Neuronal stem cell (in vitro differentiated cells): ENCODE results near the gene RNF13.

Source experiments
- DNase-seq: peaks from one replicate; pipeline ENCODE4 v3.0.0-alpha.2; 2013; ENCODE audit warnings: low spot score
- H2AFZ ChIP-seq: one replicate; pipeline ENCODE4 v1.6.1; 2013; ENCODE audit warnings: mild to moderate bottlenecking, low read length, inconsistent platforms
- H2AK5ac ChIP-seq: 2 replicates; pipeline ENCODE4 v1.6.1; 2013; ENCODE audit warnings: low read depth, mild to moderate bottlenecking, inconsistent platforms, low read length, moderate library complexity, mixed read lengths
- H2BK120ac ChIP-seq: 2 replicates; pipeline ENCODE4 v1.6.1; 2013; ENCODE audit warnings: low read depth, mild to moderate bottlenecking, inconsistent platforms, low read length, moderate library complexity, mixed read lengths
- H2BK12ac ChIP-seq: one replicate; pipeline ENCODE4 v1.6.1; 2013; ENCODE audit warnings: low read length, inconsistent platforms
- H2BK15ac ChIP-seq: 2 replicates; pipeline ENCODE4 v1.6.1; 2013; ENCODE audit warnings: mild to moderate bottlenecking, low read length, inconsistent platforms, mixed read lengths
- H2BK5ac ChIP-seq: one replicate; pipeline ENCODE4 v1.6.1; 2013; ENCODE audit warnings: inconsistent platforms, mild to moderate bottlenecking, low read length, moderate library complexity
- H3K14ac ChIP-seq: one replicate; pipeline ENCODE4 v1.6.1; 2013; ENCODE audit warnings: low read length, inconsistent platforms
- H3K18ac ChIP-seq: 2 replicates; pipeline ENCODE4 v1.6.1; 2013; ENCODE audit warnings: low read length, inconsistent platforms
- H3K23ac ChIP-seq: 2 replicates; pipeline ENCODE4 v1.6.1; 2013; ENCODE audit warnings: low read depth, mild to moderate bottlenecking, mixed read lengths, low read length, inconsistent platforms; ENCODE audit not compliant: poor library complexity
- H3K27ac ChIP-seq: replicated peaks from 3 replicates; pipeline ENCODE4 v1.5.1; 2013; ENCODE audit warnings: low read length, inconsistent platforms
- H3K27me3 ChIP-seq, 3 experiments: 2 replicates each; pipeline ENCODE4 v1.6.1; 2013; ENCODE audit warnings: low read length in 3 of 3, mild to moderate bottlenecking in 2 of 3, inconsistent platforms in 1 of 3, low read depth in 1 of 3, mixed read lengths in 1 of 3, moderate library complexity in 1 of 3; ENCODE audit not compliant: control insufficient read depth in 3 of 3, insufficient read depth in 3 of 3
- H3K36me3 ChIP-seq, 2 donors: replicated peaks in 1 of 2; 2 replicates each; pipeline ENCODE4 v1.6.1; 2013; ENCODE audit warnings: low read length in 2 of 2; ENCODE audit not compliant: control insufficient read depth in 2 of 2, insufficient read depth in 2 of 2
- H3K4ac ChIP-seq: 2 replicates; pipeline ENCODE4 v1.6.1; 2013; ENCODE audit warnings: inconsistent platforms, mild to moderate bottlenecking, low read length, moderate library complexity
- H3K4me1 ChIP-seq, 2 donors: 1 replicate in 1 of 2; 2 replicates in 1 of 2; pipeline ENCODE4 v1.6.1; 2013; ENCODE audit warnings: low read length in 2 of 2, low read depth in 1 of 2; ENCODE audit not compliant: control insufficient read depth in 2 of 2, insufficient read depth in 1 of 2
- H3K4me2 ChIP-seq: one replicate; pipeline ENCODE4 v1.6.1; 2013; ENCODE audit warnings: mild to moderate bottlenecking, low read length, inconsistent platforms; ENCODE audit not compliant: insufficient read depth, poor library complexity, severe bottlenecking
- H3K4me3 ChIP-seq, 2 donors: 2 replicates each; pipeline ENCODE4 v1.5.1; 2013; ENCODE audit warnings: low read length in 2 of 2, mild to moderate bottlenecking in 2 of 2, inconsistent platforms in 1 of 2, moderate library complexity in 1 of 2
- H3K79me1 ChIP-seq: one replicate; pipeline ENCODE4 v1.6.1; 2013; ENCODE audit warnings: low read depth, mild to moderate bottlenecking, inconsistent platforms, low read length, moderate library complexity
- H3K9ac ChIP-seq: one replicate; pipeline ENCODE4 v1.6.1; 2013; ENCODE audit warnings: mild to moderate bottlenecking, low read depth, low read length, inconsistent platforms; ENCODE audit not compliant: poor library complexity
- H3K9me3 ChIP-seq, 2 donors: replicated peaks in 1 of 2; 2 replicates each; pipeline versions ENCODE3 to v1.6.1; 2013; ENCODE audit warnings: low read length in 2 of 2, mild to moderate bottlenecking in 2 of 2, inconsistent platforms in 1 of 2, low read depth in 1 of 2, mixed read lengths in 1 of 2, moderate library complexity in 1 of 2; ENCODE audit not compliant: control insufficient read depth in 2 of 2, insufficient read depth in 1 of 2
- H4K8ac ChIP-seq: one replicate; pipeline ENCODE4 v1.6.1; 2013; ENCODE audit warnings: low read depth, mild to moderate bottlenecking, inconsistent platforms, low read length, moderate library complexity
- H4K91ac ChIP-seq: one replicate; pipeline ENCODE4 v1.6.1; 2013; ENCODE audit warnings: low read length, low read depth, mild to moderate bottlenecking, inconsistent platforms; ENCODE audit not compliant: poor library complexity
- WGBS, 2 donors: extraction: QIAGEN DNeasy Blood & Tissue Kit; methylation state at CpG; one replicate each; pipeline ENCODE4 v1.1.7; 2013; ENCODE audit warnings: missing lambda C conversion rate in 2 of 2, mixed read lengths in 1 of 2; ENCODE audit not compliant: insufficient read length in 2 of 2, insufficient replicate concordance in 1 of 2; ENCODE audit errors: extremely low coverage in 2 of 2; 5-methylcytosine and 5-hydroxymethylcytosine counted together

Gene RNF13

DNA sequence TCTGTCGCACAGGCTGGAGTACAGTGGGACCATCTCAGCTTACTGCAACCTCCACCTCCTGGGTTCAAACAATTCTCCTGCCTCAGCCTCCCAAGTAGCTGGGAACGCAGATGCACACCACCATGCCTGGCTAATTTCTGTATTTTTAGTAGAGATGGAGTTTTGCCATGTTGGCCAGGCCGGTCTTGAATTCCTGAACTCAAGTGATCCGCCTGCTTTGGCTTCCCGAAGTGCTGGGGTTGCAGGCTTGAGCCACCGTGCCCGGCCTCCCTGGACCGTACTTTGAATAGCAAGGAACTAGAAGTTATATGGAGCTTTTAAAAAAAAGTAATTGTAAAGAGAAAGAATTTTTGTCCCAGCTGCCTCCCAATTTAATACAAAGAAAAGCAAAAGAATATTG, 12.3 kb upstream of the RNF13 start:
- H4K8ac ChIP-seq: no peak overlapping the region
- no peak overlapping the region for H2BK15ac ChIP-seq
- H3K9ac ChIP-seq: no peak overlapping the region
- no peaks in the 10 kb centered on the region for H3K9me3 ChIP-seq
- no peak overlapping the region for H3K18ac ChIP-seq
- no CpG with 5 or more reads among the region's 8 CpGs for WGBS, 2 donors
- no peaks in the 10 kb centered on the region for H3K36me3 ChIP-seq
- no peaks in the 10 kb centered on the region for H3K27me3 ChIP-seq
- H3K27ac ChIP-seq: no peak overlapping the region
- no peak overlapping the region for H4K91ac ChIP-seq
- H2AK5ac ChIP-seq: no peak overlapping the region
- H2BK5ac ChIP-seq: no peak overlapping the region
- H2AFZ ChIP-seq: no peak overlapping the region
- H3K4ac ChIP-seq: no peak overlapping the region
- H3K4me3 ChIP-seq: no peak overlapping the region
- H3K4me1 ChIP-seq: no peaks in the 10 kb centered on the region
- no peak for DNase-seq
- H2BK120ac ChIP-seq: no peak overlapping the region
- H2BK12ac ChIP-seq: no peak overlapping the region
- H3K4me2 ChIP-seq: no peak overlapping the region
- H3K14ac ChIP-seq: no peak overlapping the region
- H3K23ac ChIP-seq: no peak overlapping the region
- H3K79me1 ChIP-seq: no peaks in the 10 kb centered on the region

DNA sequence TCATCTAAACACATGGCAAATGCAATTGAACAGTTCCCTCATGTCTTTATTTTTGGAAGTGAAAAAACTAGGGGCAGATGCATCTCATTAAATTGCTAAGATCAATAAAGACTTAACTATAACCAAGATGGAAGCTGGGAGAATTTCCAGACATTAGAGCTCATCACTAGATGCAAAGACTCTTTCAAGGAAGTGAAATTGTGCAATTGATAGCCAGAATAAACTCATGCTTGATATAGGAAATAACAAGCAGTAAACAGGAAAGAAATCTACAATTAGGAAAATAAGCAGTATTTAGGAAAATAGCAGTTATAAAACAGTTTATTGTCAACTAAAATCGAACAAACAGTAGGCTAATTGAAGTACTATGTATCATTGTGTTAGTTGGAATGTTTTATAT, 11.8 kb upstream of the RNF13 start:
- WGBS, 2 donors: no CpG with 5 or more reads among the region's 1 CpG
- no peaks in the 10 kb centered on the region for H3K9me3 ChIP-seq

DNA sequence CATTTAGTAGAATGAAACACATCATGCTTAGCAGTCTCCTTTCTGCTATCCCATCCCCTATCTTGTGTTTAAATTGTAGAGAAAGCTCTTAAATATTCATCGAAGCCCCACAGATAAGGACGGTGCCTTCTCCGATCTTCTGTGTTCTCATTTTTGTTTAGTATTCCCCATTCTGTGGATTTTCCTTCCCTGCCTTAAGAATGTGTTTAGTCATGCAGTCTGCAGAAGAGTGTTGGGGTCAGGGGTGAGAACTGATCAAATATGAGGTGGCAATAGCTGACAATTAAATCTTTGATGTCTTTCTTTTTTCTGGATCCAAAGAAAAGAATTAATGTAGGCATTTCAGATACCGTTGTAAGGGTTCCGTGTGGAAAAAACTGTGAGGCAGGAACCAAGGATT, 11.4 kb upstream of the RNF13 start:
- Histone ChIP-seq H4K8ac (no peak overlapping the region), H3K9me3 (no peaks in the 10 kb centered on the region), H3K4me2 (no peak overlapping the region), H4K91ac (no peak overlapping the region), H3K27me3 (no peaks in the 10 kb centered on the region), H2AK5ac (no peak overlapping the region), H3K14ac (no peak overlapping the region), H2AFZ (peak overlapping the region; percentile 1), H2BK5ac (no peak overlapping the region), H3K36me3 (no peaks in the 10 kb centered on the region), H3K27ac (no peak overlapping the region), H2BK120ac (no peak overlapping the region), H3K18ac (no peak overlapping the region), H2BK12ac (no peak overlapping the region), H3K4me1 (no peaks in the 10 kb centered on the region), H2BK15ac (no peak overlapping the region), H3K4ac (no peak overlapping the region), H3K79me1 (no peaks in the 10 kb centered on the region), H3K9ac (no peak overlapping the region), H3K4me3 (no peak overlapping the region), H3K23ac (no peak overlapping the region)
- WGBS, 2 donors: no CpG with 5 or more reads among the region's 5 CpGs
- no peak for DNase-seq

More for the DNA sequence above, 11.8 kb upstream of the RNF13 start:
- H3K27me3 ChIP-seq: no peaks in the 10 kb centered on the region
- no peak for DNase-seq
- no peak overlapping the region for H4K91ac ChIP-seq
- H3K36me3 ChIP-seq: no peaks in the 10 kb centered on the region
- no peak overlapping the region for H3K14ac ChIP-seq
- no peaks in the 10 kb centered on the region for H3K4me1 ChIP-seq
- no peak overlapping the region for H3K27ac ChIP-seq
- H3K4me3 ChIP-seq: no peak overlapping the region
- H3K9ac ChIP-seq: no peak overlapping the region
- no peak overlapping the region for H3K23ac ChIP-seq
- H2AFZ ChIP-seq: peak overlapping the region; percentile 1
- no peak overlapping the region for H2BK12ac ChIP-seq
- no peak overlapping the region for H2AK5ac ChIP-seq
- no peak overlapping the region for H3K18ac ChIP-seq
- no peak overlapping the region for H3K4me2 ChIP-seq
- no peak overlapping the region for H4K8ac ChIP-seq
- no peak overlapping the region for H2BK120ac ChIP-seq
- no peak overlapping the region for H2BK15ac ChIP-seq
- H3K4ac ChIP-seq: no peak overlapping the region
- no peaks in the 10 kb centered on the region for H3K79me1 ChIP-seq
- H2BK5ac ChIP-seq: no peak overlapping the region

DNA sequence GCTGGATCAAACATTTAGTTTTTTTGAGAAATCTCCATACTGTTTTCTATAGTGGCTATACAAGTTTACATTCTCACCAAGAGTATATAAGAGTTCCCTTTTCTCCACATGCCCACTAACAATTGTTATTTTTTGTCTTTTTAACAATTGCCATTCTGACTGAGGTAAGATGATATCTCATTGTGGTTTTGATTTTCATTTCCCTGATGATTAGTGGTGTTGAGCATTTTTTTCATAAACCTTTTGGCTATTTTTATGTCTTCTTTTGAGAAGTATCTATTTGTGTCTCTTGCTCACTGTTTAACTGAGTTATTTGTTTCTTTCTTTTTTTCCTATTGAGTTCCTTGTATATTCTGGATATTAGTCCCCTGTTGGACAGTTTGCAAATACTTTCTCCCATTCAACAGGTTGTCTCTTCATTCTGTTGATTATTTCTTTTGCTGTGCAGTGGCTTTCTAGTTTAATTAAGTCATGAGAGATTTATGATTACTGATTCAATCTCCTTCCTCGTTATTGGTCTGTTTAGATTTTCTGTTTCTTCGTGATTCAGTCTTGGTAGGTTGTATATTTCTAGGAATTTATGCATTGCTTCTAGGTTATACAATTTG, 6.7 kb upstream of the RNF13 start:
- H3K4me3 ChIP-seq: no peak overlapping the region
- H3K79me1 ChIP-seq: no peaks in the 10 kb centered on the region
- H3K27me3 ChIP-seq: no peaks in the 10 kb centered on the region
- H4K8ac ChIP-seq: no peak overlapping the region
- H3K4me2 ChIP-seq: no peak overlapping the region
- no peak overlapping the region for H3K14ac ChIP-seq
- no peak overlapping the region for H2AK5ac ChIP-seq
- no peaks in the 10 kb centered on the region for H3K9me3 ChIP-seq
- no peak overlapping the region for H2BK120ac ChIP-seq
- no peak overlapping the region for H2BK5ac ChIP-seq
- H4K91ac ChIP-seq: no peak overlapping the region
- H3K18ac ChIP-seq: no peak overlapping the region
- H2BK15ac ChIP-seq: no peak overlapping the region
- no peak overlapping the region for H2AFZ ChIP-seq
- H3K36me3 ChIP-seq: no peaks in the 10 kb centered on the region
- no peaks in the 10 kb centered on the region for H3K4me1 ChIP-seq
- no peak overlapping the region for H3K4ac ChIP-seq
- no peak for DNase-seq
- H3K23ac ChIP-seq: no peak overlapping the region
- no peak overlapping the region for H2BK12ac ChIP-seq
- H3K9ac ChIP-seq: no peak overlapping the region
- no peak overlapping the region for H3K27ac ChIP-seq
- no CpG with 5 or more reads among the region's 2 CpGs for WGBS, 2 donors
